ENCODE data around the gene HPCAL1. TPM values are rescaled to one million over a fixed set of nuclear protein-coding genes. Genes with fewer than 3 reads are reported as not detected.

Gene HPCAL1
- total RNA-seq, 1 experiment from 2014 or later = 5.0 TPM

DNA sequence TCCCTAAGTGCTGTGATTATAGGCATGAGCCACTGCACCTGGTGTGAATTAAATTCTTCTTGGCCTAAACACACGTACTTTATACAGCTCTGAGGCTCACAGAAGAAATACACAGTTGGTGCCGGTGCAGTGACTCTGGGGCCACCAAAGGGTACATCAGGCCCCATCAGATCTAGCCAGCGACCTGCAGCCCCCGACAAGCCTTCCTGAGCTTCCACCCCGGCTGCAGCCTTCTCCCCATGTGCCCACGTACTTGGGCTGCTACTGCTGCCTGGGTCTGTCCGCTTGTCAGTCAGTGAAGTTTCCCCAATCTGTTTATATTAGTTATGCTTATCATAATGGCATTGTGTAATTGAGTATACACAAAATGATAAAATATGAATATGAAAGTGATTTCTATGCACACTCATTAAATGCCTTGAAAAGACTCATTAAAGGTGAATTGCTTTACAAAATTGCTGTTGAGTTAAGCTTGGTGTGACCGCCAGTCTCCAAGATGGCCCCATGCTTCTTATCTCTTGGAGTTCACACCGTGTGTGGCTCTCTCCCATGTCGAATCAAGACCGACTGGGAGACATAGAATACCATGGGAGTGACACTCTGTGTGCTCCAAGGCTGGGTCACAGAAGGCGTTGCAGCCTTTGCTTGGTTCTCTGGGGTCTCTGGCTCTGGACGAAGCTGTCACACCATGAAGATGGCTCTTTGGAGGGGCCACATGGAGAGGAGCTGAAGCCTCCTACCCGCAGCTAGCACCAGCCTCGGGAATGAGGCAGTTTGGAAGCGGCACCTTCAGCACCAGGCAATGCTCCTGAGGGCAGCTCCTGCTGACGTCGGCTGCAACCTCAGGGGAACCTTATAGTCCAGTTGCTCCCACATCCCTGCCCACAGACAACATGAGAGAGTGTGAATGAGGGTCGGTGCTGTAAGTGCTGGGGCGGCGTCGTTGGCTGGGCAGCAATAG is 29.2 kb upstream of the HPCAL1 start:
- Histone ChIP-seq H2AFZ (ENCODE audit: low read length) (no peak overlapping the region), H3K9me2 (replicated peaks; ENCODE audit: insufficient read depth, low read length) (no peaks in the 10 kb centered on the region), H3K9ac (ENCODE audit: low read length) (no peak overlapping the region), H3K27ac (ENCODE audit: low read length) (no peak overlapping the region), H3K79me2 (ENCODE audit: low read length) (no peaks in the 10 kb centered on the region), H3K36me3 (ENCODE audit: insufficient read depth, low read length) (no peaks in the 10 kb centered on the region), H3K4me3 (ENCODE audit: low read length) (no peak overlapping the region), H3K4me2 (ENCODE audit: low read depth, low read length, poor library complexity, severe bottlenecking) (no peak overlapping the region), H4K20me1 (ENCODE audit: insufficient read depth, low read depth, low read length) (no peaks in the 10 kb centered on the region), H3K4me1 (ENCODE audit: low read length) (no peaks in the 10 kb centered on the region), H3K9me3 (ENCODE audit: low read length) (no peaks in the 10 kb centered on the region), H3K27me3 (ENCODE audit: low read length) (no peaks in the 10 kb centered on the region)
- no peak for DNase-seq

DNA sequence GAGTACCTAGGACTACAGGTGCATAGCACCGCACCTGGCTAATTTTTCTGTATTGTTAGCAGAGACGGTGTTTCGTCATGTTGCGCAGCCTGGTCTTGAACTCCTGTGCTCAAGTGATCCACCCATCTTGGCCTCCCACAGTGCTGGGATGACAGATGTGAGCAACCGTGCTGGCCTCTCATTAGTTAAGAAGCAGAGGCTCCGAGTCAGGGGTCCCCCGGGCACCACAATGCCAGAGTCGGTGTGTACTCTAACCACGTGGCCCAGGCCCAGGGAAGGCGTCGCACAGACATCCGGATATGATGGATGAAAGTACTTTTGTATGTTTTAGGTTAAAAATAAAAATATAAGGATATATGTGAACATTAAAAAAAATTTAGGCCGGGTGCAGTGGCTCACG is 28.3 kb upstream of the HPCAL1 start:
- no peaks in the 10 kb centered on the region for H3K9me3 ChIP-seq (ENCODE audit: low read length)
- no peaks in the 10 kb centered on the region for H4K20me1 ChIP-seq (ENCODE audit: insufficient read depth, low read depth, low read length)
- no peak for DNase-seq
- no peak overlapping the region for H3K4me2 ChIP-seq (ENCODE audit: low read depth, low read length, poor library complexity, severe bottlenecking)
- H3K4me3 ChIP-seq (ENCODE audit: low read length) = no peak overlapping the region
- no peaks in the 10 kb centered on the region for H3K36me3 ChIP-seq (ENCODE audit: insufficient read depth, low read length)
- no peak overlapping the region for H3K9ac ChIP-seq (ENCODE audit: low read length)
- H3K27ac ChIP-seq (ENCODE audit: low read length) = no peak overlapping the region
- no peaks in the 10 kb centered on the region for H3K9me2 ChIP-seq (replicated peaks; ENCODE audit: insufficient read depth, low read length)
- no peaks in the 10 kb centered on the region for H3K79me2 ChIP-seq (ENCODE audit: low read length)
- no peaks in the 10 kb centered on the region for H3K27me3 ChIP-seq (ENCODE audit: low read length)
- no peak overlapping the region for H2AFZ ChIP-seq (ENCODE audit: low read length)
- H3K4me1 ChIP-seq (ENCODE audit: low read length) = no peaks in the 10 kb centered on the region

DNA sequence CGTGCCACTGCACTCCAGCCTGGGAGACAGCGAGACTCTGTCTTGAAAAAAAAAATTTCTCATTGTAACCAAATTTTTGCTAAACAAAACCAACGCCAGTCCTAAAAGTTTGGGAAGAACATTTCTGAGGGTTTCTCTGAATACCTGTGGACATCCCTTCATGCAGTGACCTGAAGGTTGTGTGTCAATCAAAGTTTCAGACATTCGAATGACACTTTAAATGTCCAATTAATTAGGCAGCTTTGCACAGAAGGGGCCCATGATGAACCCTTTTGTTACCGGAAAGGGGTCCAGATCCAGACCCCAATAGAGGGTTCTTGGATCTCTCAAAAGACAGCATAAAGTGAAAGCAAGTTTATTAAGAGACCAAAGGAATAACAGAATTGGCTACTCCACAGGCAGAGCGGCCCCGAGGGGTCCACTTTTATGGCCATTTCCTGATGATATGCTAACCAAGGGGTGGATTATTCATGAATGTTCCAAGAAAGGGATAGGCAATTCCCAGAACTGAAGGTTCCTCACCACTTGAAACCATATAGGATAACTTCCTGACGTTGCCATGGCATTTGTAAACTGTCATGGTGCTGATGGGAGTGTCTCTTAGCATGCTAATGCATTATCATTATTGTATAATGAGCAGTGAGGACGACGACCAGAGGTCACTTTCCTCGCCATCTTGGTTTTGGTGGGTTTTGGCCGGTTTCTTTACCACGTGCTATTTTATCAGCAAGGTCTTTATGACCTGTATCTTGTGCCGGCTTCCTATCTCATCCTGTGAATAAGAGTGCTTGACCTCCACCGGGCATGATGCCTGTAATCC is 27.5 kb upstream of the HPCAL1 start:
- Histone ChIP-seq H2AFZ (ENCODE audit: low read length) (no peak overlapping the region), H3K36me3 (ENCODE audit: insufficient read depth, low read length) (no peaks in the 10 kb centered on the region), H4K20me1 (ENCODE audit: insufficient read depth, low read depth, low read length) (no peaks in the 10 kb centered on the region), H3K9ac (ENCODE audit: low read length) (no peak overlapping the region), H3K9me3 (ENCODE audit: low read length) (no peaks in the 10 kb centered on the region), H3K79me2 (ENCODE audit: low read length) (no peaks in the 10 kb centered on the region), H3K27me3 (ENCODE audit: low read length) (no peaks in the 10 kb centered on the region), H3K27ac (ENCODE audit: low read length) (no peak overlapping the region), H3K4me3 (ENCODE audit: low read length) (no peak overlapping the region), H3K4me2 (ENCODE audit: low read depth, low read length, poor library complexity, severe bottlenecking) (no peak overlapping the region), H3K4me1 (ENCODE audit: low read length) (no peaks in the 10 kb centered on the region), H3K9me2 (replicated peaks; ENCODE audit: insufficient read depth, low read length) (no peaks in the 10 kb centered on the region)
- no peak for DNase-seq

DNA sequence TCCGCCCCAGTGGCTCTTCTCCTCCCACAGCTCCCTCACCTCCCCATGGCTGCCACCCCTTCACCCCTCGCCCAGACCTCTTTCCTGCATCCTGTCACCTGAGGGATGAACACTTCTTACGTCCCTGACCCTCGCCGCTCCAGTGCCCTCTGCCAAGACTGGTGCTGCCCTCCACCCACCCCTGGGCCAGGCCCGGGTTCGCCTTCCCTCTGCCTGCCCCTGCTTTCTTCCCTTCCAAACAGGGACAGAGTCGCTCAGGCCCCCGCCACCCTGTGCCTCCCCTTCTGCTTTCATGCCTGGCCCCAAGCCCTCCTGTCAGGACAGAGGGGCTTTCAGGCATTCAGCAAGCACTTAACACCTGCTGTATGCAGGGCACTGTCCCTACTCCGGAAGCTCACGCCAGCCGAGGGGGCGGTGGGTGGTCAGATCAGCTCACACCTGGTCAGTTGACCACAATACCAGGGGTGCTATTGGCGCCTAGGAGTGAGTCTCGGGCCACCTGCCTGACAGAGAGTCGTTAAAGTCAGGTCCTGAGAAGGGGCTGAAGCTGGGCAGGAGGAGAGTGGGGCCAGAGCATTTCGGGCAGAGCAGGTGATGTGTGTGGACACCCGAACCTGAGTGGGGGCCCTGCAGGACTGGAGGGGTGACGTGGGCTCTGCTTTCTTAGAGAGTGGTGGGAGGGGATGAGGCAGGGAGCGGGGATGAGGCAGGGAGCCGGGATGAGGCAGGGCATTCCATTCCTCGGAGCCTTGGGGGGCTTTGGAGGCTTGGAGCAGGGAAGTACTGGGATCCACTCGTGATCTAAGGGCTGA is 26.0 kb upstream of the HPCAL1 start:
- no peaks in the 10 kb centered on the region for H3K36me3 ChIP-seq (ENCODE audit: insufficient read depth, low read length)
- no peaks in the 10 kb centered on the region for H4K20me1 ChIP-seq (ENCODE audit: insufficient read depth, low read depth, low read length)
- H3K9me2 ChIP-seq (replicated peaks; ENCODE audit: insufficient read depth, low read length) = no peaks in the 10 kb centered on the region
- H2AFZ ChIP-seq (ENCODE audit: low read length) = no peak overlapping the region
- no peak overlapping the region for H3K4me3 ChIP-seq (ENCODE audit: low read length)
- no peak overlapping the region for H3K4me2 ChIP-seq (ENCODE audit: low read depth, low read length, poor library complexity, severe bottlenecking)
- DNase-seq = no peak
- H3K9ac ChIP-seq (ENCODE audit: low read length) = no peak overlapping the region
- H3K27me3 ChIP-seq (ENCODE audit: low read length) = no peaks in the 10 kb centered on the region
- no peak overlapping the region for H3K27ac ChIP-seq (ENCODE audit: low read length)
- no peaks in the 10 kb centered on the region for H3K9me3 ChIP-seq (ENCODE audit: low read length)
- no peaks in the 10 kb centered on the region for H3K79me2 ChIP-seq (ENCODE audit: low read length)
- no peaks in the 10 kb centered on the region for H3K4me1 ChIP-seq (ENCODE audit: low read length)

DNA sequence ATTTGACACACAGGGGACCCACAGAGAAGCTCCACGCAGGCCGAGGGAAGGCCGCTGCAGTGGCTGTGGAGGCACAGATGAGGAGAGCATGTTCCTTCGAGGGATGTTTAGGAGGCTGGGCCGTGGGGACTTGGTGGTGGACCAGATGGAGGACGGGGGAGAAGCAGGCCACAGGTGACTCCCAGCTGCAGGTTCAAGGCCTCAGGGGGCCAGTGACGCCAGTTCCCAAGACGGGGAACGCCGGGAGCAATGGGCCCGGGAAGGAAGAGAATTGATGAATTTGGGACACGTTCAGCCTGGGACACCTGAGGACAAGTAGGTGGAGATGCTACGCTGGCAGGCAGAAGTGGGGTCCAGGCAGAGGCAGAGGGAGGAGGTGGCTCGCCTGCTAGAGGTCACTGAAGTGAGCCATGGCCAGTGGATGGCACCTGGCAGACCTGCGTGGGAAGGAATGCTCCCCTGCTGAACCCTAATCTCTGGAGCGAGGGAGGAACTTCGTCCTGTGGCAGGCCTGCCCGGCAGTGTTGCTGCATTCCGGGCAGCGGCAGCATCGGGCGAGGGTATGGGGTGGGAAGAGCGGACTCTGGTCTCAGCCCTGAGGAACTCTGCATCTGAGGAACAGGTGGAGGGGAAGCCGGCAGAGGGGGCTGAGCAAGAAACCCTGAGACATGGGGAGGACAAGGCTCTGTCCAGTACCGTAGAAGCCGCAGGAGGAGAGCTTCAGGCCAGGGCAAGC is 25.2 kb upstream of the HPCAL1 start:
- Histone ChIP-seq H3K79me2 (ENCODE audit: low read length) (no peaks in the 10 kb centered on the region), H3K27me3 (ENCODE audit: low read length) (no peaks in the 10 kb centered on the region), H3K36me3 (ENCODE audit: insufficient read depth, low read length) (no peaks in the 10 kb centered on the region), H3K9me3 (ENCODE audit: low read length) (no peaks in the 10 kb centered on the region), H3K27ac (ENCODE audit: low read length) (no peak overlapping the region), H4K20me1 (ENCODE audit: insufficient read depth, low read depth, low read length) (no peaks in the 10 kb centered on the region), H3K9me2 (replicated peaks; ENCODE audit: insufficient read depth, low read length) (no peaks in the 10 kb centered on the region), H3K4me3 (ENCODE audit: low read length) (no peak overlapping the region), H3K4me2 (ENCODE audit: low read depth, low read length, poor library complexity, severe bottlenecking) (no peak overlapping the region), H2AFZ (ENCODE audit: low read length) (no peak overlapping the region), H3K4me1 (ENCODE audit: low read length) (no peaks in the 10 kb centered on the region), H3K9ac (ENCODE audit: low read length) (no peak overlapping the region)
- no peak for DNase-seq

DNA sequence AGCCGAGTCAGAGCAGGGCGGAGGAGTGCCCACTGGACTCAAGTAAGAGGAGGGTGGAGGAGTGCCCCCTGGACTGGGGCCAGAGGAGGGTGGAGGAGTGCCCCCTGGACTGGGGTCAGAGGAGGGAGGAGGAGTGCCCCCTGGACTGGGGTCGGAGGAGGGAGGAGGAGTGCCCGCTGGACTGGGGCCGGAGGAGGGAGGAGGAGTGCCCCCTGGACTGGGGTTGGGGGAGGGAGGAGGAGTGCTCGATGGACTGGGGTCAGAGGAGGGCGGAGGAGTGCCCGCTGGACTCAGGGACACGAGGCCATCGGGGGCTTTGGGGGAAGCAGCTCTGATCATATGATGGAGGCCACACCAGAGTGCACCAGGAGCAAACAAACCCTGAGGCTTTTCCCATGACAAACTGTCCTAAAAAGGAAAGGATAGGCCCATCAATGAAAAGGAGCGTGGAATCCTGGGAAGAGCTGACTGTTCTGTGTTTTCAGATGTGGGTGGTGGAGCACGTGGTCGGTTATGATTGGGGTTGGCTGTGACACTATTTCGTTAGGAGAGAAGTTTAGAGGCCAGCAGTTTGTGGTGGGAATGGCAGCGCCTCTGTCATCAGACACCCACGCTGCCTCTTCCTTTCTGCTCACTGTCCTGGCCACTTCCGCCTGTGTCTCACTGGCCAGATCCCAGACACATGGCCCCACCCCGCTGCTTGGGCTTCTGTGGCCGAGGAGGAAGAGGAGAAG is 24.5 kb upstream of the HPCAL1 start:
- Histone ChIP-seq H2AFZ (ENCODE audit: low read length) (no peak overlapping the region), H3K27ac (ENCODE audit: low read length) (no peak overlapping the region)

DNA sequence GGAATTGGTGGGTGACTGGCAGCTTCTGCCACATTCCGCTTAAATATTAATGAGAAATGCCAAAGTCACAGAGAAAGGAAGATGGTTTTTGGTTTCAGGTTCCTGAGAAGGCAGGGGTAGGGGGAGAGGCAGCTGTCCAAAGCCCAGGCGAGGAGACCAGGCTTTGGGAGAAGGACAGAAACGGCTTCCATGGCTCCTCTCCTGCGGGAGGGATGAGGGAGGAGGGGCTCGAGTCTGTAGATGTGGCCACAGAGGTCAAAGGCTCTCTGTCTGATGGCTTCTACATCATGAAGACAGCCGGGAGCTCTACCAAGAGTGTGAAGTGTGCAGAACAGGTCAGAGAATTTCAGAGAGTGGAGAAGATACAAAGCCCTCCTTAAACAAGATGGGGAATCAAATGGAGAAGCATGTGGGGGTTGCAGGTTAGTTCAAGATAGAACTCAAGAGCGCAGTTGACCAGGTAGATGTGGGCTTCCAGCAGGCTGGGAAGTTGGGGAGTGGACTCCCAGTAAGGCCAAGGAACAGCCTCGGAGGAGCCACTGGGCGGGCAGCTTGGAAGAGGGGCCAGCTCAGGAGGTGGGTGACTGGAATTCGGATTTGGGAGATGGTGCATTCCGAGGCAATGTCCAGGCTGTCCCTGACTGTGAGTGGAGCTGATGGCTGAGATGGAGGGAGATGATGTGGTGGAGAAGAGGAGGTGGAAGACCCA is 23.8 kb upstream of the HPCAL1 start:
- no peaks in the 10 kb centered on the region for H3K4me1 ChIP-seq (ENCODE audit: low read length)
- DNase-seq = no peak
- H3K9me3 ChIP-seq (ENCODE audit: low read length) = no peaks in the 10 kb centered on the region
- H3K36me3 ChIP-seq (ENCODE audit: insufficient read depth, low read length) = no peaks in the 10 kb centered on the region
- H3K9me2 ChIP-seq (replicated peaks; ENCODE audit: insufficient read depth, low read length) = no peaks in the 10 kb centered on the region
- H3K4me2 ChIP-seq (ENCODE audit: low read depth, low read length, poor library complexity, severe bottlenecking) = no peak overlapping the region
- no peak overlapping the region for H3K4me3 ChIP-seq (ENCODE audit: low read length)
- H4K20me1 ChIP-seq (ENCODE audit: insufficient read depth, low read depth, low read length) = no peaks in the 10 kb centered on the region
- H3K27ac ChIP-seq (ENCODE audit: low read length) = no peak overlapping the region
- no peaks in the 10 kb centered on the region for H3K27me3 ChIP-seq (ENCODE audit: low read length)
- H3K79me2 ChIP-seq (ENCODE audit: low read length) = no peaks in the 10 kb centered on the region
- H2AFZ ChIP-seq (ENCODE audit: low read length) = no peak overlapping the region
- no peak overlapping the region for H3K9ac ChIP-seq (ENCODE audit: low read length)

More for the DNA sequence above, 24.5 kb upstream of the HPCAL1 start:
- no peaks in the 10 kb centered on the region for H3K36me3 ChIP-seq (ENCODE audit: insufficient read depth, low read length)
- H3K4me3 ChIP-seq (ENCODE audit: low read length) = no peak overlapping the region
- H3K79me2 ChIP-seq (ENCODE audit: low read length) = no peaks in the 10 kb centered on the region
- no peak overlapping the region for H3K9ac ChIP-seq (ENCODE audit: low read length)
- H3K27me3 ChIP-seq (ENCODE audit: low read length) = no peaks in the 10 kb centered on the region
- H3K9me3 ChIP-seq (ENCODE audit: low read length) = no peaks in the 10 kb centered on the region
- no peak for DNase-seq
- no peak overlapping the region for H3K4me2 ChIP-seq (ENCODE audit: low read depth, low read length, poor library complexity, severe bottlenecking)
- no peaks in the 10 kb centered on the region for H4K20me1 ChIP-seq (ENCODE audit: insufficient read depth, low read depth, low read length)
- no peaks in the 10 kb centered on the region for H3K4me1 ChIP-seq (ENCODE audit: low read length)
- no peaks in the 10 kb centered on the region for H3K9me2 ChIP-seq (replicated peaks; ENCODE audit: insufficient read depth, low read length)
